PC-3 (cell line): Measurements from ENCODE around the gene TTLL10. TPM values are rescaled to one million over a fixed set of nuclear protein-coding genes. Genes with fewer than 3 reads are reported as not detected.
A peak's percentile ranks its signal among the peaks of the same experiment; 100 is the strongest.
"Not testable (repeated sequence)": the region's sequence is repeated elsewhere in the genome, so short reads cannot be mapped to it uniquely, and the experiment has no call there.

ENCODE experiments used
- ATAC-seq: fragments of 200-7000 bp; cut with Tn5 transposase; 2 replicates; pipeline ENCODE4 v1.9.1; 2020; ENCODE audit warnings: mild to moderate bottlenecking, moderate library complexity
- BruUV-seq: library from RNA; stranded (reverse); fragments of 400-500 nt; replicated peaks from 2 replicates; lab custom pipeline; 2021; lab: Mats Ljungman, UMichigan
- CTCF ChIA-PET: fragments of 300-600 bp; sonication (Branson Sonifier 250); formaldehyde crosslinking; loops from one replicate; lab custom pipeline; 2022; ENCODE audit warnings: antibody characterized with exemption; lab: Charles Lee
- POLR2A ChIA-PET: fragments of 300-600 bp; sonication (Branson Sonifier 250); formaldehyde crosslinking; loops from one replicate; lab custom pipeline; 2022; ENCODE audit warnings: antibody characterized with exemption; ENCODE audit not compliant: unreplicated experiment; lab: Charles Lee
- DNase-seq: peaks from one replicate; pipeline ENCODE4 v3.0.0-alpha.2; 2015
- H2AFZ ChIP-seq: fragments of 300-600 bp; sonication (generic); 2 replicates; pipeline ENCODE4 v1.6.0; 2016; ENCODE audit warnings: antibody characterized with exemption, low read length
- H3F3A ChIP-seq: fragments of 300-600 bp; sonication (generic); one replicate; pipeline ENCODE4 v1.6.0; 2017; ENCODE audit warnings: antibody characterized with exemption, low read length, control low read depth, mild to moderate bottlenecking; ENCODE audit not compliant: unreplicated experiment
- H3K27ac ChIP-seq: fragments of 300-600 bp; sonication (generic); 2 replicates; pipeline ENCODE4 v1.5.1; 2016; ENCODE audit warnings: mild to moderate bottlenecking, low read length
- H3K27me3 ChIP-seq: fragments of 300-600 bp; sonication (generic); 2 replicates; pipeline ENCODE4 v1.6.1; 2016; ENCODE audit warnings: low read length, mixed read lengths
- H3K36me3 ChIP-seq: fragments of 300-600 bp; sonication (generic); 2 replicates; pipeline ENCODE4 v1.6.1; 2016; ENCODE audit warnings: low read depth, mixed run types, low read length, mixed read lengths
- H3K4me1 ChIP-seq: fragments of 300-600 bp; sonication (generic); 2 replicates; pipeline ENCODE4 v1.5.1; 2016; ENCODE audit warnings: low read length; ENCODE audit not compliant: insufficient read depth
- H3K4me2 ChIP-seq: fragments of 300-600 bp; sonication (generic); 2 replicates; pipeline ENCODE4 v1.6.0; 2016; ENCODE audit warnings: low read length
- H3K4me3 ChIP-seq: fragments of 300-600 bp; sonication (generic); 2 replicates; pipeline ENCODE4 v1.5.1; 2016; ENCODE audit warnings: mild to moderate bottlenecking, low read length, mixed read lengths
- H3K79me2 ChIP-seq: fragments of 300-600 bp; sonication (generic); 2 replicates; pipeline ENCODE4 v1.6.1; 2017; ENCODE audit warnings: low read length, mixed read lengths
- H3K9ac ChIP-seq: fragments of 300-600 bp; sonication (generic); 2 replicates; pipeline ENCODE4 v1.6.0; 2016; ENCODE audit warnings: mild to moderate bottlenecking, low read length
- H3K9me2 ChIP-seq: fragments of 300-600 bp; sonication (generic); replicated peaks from 2 replicates; pipeline ENCODE4 v1.6.1; 2016; ENCODE audit warnings: mixed run types, low read length, mixed read lengths
- H3K9me3 ChIP-seq: fragments of 300-600 bp; sonication (generic); 2 replicates; pipeline ENCODE4 v1.6.1; 2016; ENCODE audit warnings: low read length, mixed read lengths
- H4K20me1 ChIP-seq: fragments of 300-600 bp; sonication (generic); 2 replicates; pipeline ENCODE4 v1.6.1; 2016; ENCODE audit warnings: low read length, mixed read lengths
- EZH2 ChIP-seq: fragments of 300-600 bp; sonication (generic); IDR thresholded peaks from one replicate; pipeline ENCODE4 v1.6.1; 2017; ENCODE audit warnings: antibody characterized with exemption, mild to moderate bottlenecking, low read length; ENCODE audit not compliant: unreplicated experiment
- EZH2phosphoT487 ChIP-seq: fragments of 300-600 bp; sonication (generic); IDR thresholded peaks from 2 replicates; pipeline ENCODE4 v1.6.1; 2018; ENCODE audit warnings: mild to moderate bottlenecking, antibody characterized with exemption, low read length, borderline replicate concordance
- intact Hi-C: fragments of 100-400 bp; cut with micrococcal nuclease; formaldehyde crosslinking; loops from 2 replicates; pipeline ENCODE4 v1.9.0; 2023
- total RNA-seq: library from RNA; depleted of rRNA; stranded (reverse); fragments of >200 nt; gene quantifications from 2 replicates; pipeline ENCODE4 v1.2.3, GENCODE V29; 2014
- TF ChIP-seq, protein P1 (sequence below): fragments of 300-600 bp; sonication (generic); conservative IDR thresholded peaks from 2 replicates; pipeline ENCODE4 v1.5.1; 2017; ENCODE audit warnings: antibody characterized with exemption, low read depth, mild to moderate bottlenecking, low read length

The TTLL10 gene
- total RNA-seq, 1 experiment from 2014 or later = 0.36 TPM

DNA sequence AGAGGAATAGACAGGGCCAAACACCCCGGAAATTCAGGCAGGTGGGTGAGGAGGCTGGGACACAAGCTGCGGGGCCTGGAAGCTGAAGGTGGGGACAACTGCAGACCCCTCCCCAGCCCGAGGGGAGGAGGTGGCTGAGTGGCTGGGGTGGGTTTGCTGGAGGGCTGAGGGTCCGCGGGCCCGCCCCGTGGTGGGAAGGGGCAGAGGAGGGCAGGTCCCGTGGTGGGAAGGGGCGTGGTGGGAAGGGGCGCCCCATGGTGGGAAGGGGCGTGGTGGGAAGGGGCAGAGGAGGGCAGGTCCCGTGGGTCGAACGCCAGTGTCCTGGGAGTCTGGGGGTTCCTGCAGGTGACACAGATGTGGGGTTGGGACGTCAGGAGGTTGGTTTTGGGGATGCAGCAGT, 24.3 kb upstream of the TTLL10 start:
- H3K9me3 ChIP-seq = no peaks in the 10 kb centered on the region
- ChIA-PET POLR2A (no interaction called here), CTCF (no interaction called here)
- no peak overlapping the region for H2AFZ ChIP-seq
- H4K20me1 ChIP-seq = no peaks in the 10 kb centered on the region
- ATAC-seq = no peak
- H3K27ac ChIP-seq = no peak overlapping the region
- no peaks in the 10 kb centered on the region for H3K27me3 ChIP-seq
- TF ChIP-seq, protein P1, sequence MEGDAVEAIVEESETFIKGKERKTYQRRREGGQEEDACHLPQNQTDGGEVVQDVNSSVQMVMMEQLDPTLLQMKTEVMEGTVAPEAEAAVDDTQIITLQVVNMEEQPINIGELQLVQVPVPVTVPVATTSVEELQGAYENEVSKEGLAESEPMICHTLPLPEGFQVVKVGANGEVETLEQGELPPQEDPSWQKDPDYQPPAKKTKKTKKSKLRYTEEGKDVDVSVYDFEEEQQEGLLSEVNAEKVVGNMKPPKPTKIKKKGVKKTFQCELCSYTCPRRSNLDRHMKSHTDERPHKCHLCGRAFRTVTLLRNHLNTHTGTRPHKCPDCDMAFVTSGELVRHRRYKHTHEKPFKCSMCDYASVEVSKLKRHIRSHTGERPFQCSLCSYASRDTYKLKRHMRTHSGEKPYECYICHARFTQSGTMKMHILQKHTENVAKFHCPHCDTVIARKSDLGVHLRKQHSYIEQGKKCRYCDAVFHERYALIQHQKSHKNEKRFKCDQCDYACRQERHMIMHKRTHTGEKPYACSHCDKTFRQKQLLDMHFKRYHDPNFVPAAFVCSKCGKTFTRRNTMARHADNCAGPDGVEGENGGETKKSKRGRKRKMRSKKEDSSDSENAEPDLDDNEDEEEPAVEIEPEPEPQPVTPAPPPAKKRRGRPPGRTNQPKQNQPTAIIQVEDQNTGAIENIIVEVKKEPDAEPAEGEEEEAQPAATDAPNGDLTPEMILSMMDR = no peak
- TF ChIP-seq EZH2phosphoT487 (no peak), EZH2 (no peak)
- H3K9me2 ChIP-seq = no peaks in the 10 kb centered on the region
- H3F3A ChIP-seq = no peaks in the 10 kb centered on the region
- H3K9ac ChIP-seq = no peak overlapping the region
- no peaks in the 10 kb centered on the region for H3K36me3 ChIP-seq
- intact Hi-C loops = no loop called here
- no peak overlapping the region for H3K4me2 ChIP-seq
- no TSS peak for BruUV-seq
- no peak overlapping the region for H3K4me3 ChIP-seq
- peaks cover 9% of the 10 kb centered on the region for H3K4me1 ChIP-seq
- no peaks in the 10 kb centered on the region for H3K79me2 ChIP-seq
- no peak for DNase-seq

DNA sequence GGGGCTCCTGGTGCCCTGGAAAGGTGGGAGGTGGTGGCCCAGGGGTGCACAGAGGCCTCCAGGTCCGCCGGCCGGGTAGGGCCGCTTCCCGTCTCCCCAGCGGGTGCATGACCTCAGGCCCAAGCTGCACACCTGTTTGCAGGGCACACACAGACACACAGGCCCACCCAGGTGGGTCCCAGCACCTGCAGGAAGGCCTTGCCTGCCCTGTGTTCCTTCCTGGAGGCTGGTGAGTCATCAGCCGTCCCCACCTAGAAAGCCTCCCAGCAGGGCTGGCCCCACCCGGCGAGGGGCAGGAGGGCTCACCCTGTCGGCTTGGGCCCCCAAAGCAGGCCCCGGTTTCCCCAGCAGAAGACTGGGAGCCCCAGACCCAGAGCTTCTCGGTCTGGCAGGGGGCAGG, 23.6 kb upstream of the TTLL10 start:
- ChIA-PET CTCF (no interaction called here), POLR2A (no interaction called here)
- ATAC-seq (peak; percentile 77), DNase-seq (peak; percentile 51)
- no peaks in the 10 kb centered on the region for H3K9me2 ChIP-seq
- H2AFZ ChIP-seq = no peak overlapping the region
- H3K9me3 ChIP-seq = no peaks in the 10 kb centered on the region
- H4K20me1 ChIP-seq = no peaks in the 10 kb centered on the region
- TF ChIP-seq EZH2phosphoT487 = no peak
- TF ChIP-seq, protein P1 = no peak
- TF ChIP-seq EZH2 = no peak
- no peak overlapping the region for H3K27ac ChIP-seq
- no peaks in the 10 kb centered on the region for H3K36me3 ChIP-seq
- H3K9ac ChIP-seq = no peak overlapping the region
- intact Hi-C loops = no loop called here
- H3K4me1 ChIP-seq = peaks cover 9% of the 10 kb centered on the region
- no peaks in the 10 kb centered on the region for H3F3A ChIP-seq
- BruUV-seq = no TSS peak
- no peak overlapping the region for H3K4me3 ChIP-seq
- no peaks in the 10 kb centered on the region for H3K27me3 ChIP-seq
- H3K79me2 ChIP-seq = no peaks in the 10 kb centered on the region
- H3K4me2 ChIP-seq = peak overlapping the region; percentile 15; the same call in 1 of the 2 replicates

DNA sequence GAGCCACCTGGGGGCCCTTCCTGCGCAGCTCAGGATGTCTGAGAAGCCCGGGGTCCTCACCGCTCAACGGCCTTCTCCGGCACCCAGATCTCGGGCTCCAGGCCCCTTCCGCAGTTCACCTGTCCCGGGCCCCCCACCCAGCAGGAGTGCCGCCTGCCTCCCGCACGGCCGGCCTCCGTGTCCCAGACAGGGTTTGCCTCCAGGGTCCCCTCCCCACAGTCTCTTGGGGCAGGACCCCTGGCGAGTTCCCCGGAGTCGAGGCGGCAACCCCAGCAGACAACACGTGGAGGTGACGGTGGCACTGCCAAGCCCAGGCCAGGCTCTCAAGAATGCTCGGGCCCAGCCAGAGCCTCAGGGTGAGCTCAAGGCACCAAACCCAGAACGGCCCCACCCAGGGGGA, 22.4 kb upstream of the TTLL10 start:
- Histone ChIP-seq H3K9ac (no peak overlapping the region), H3K79me2 (no peaks in the 10 kb centered on the region), H3F3A (no peaks in the 10 kb centered on the region), H3K4me2 (no peak overlapping the region), H3K9me2 (no peaks in the 10 kb centered on the region), H2AFZ (no peak overlapping the region), H3K4me1 (peaks cover 9% of the 10 kb centered on the region), H3K9me3 (no peaks in the 10 kb centered on the region), H3K27ac (no peak overlapping the region), H3K27me3 (no peaks in the 10 kb centered on the region), H3K4me3 (no peak overlapping the region), H3K36me3 (no peaks in the 10 kb centered on the region), H4K20me1 (no peaks in the 10 kb centered on the region)
- TF ChIP-seq, protein P1 = no peak
- TF ChIP-seq EZH2 = no peak
- no peak for TF ChIP-seq EZH2phosphoT487
- POLR2A ChIA-PET = no interaction called here
- no peak for ATAC-seq
- CTCF ChIA-PET = no interaction called here
- BruUV-seq = no TSS peak
- intact Hi-C loops = no loop called here
- DNase-seq = no peak

DNA sequence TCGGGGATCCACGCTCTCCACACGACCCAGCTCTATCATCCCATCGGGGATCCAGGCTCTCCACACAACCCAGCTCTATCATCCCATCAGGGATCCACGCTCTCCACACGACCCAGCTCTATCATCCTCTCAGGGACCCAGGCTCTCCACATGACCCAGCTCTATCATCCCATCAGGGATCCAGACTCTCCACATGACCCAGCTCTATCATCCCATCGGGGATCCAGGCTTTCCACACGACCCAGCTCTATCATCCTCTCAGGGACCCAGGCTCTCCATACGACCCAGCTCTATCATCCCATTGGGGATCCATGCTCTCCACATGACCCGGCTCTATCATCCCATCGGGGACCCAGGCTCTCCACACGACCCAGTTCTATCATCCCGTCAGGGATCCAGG, 21.2 kb upstream of the TTLL10 start:
- H3K4me1 ChIP-seq, H4K20me1 ChIP-seq, H3K9me2 ChIP-seq, intact Hi-C loops, CTCF ChIA-PET, H3K79me2 ChIP-seq, ATAC-seq, H3K4me2 ChIP-seq, H3K27ac ChIP-seq, H3K4me3 ChIP-seq, H2AFZ ChIP-seq, H3K36me3 ChIP-seq, POLR2A ChIA-PET, H3K9ac ChIP-seq, BruUV-seq, H3K27me3 ChIP-seq, H3F3A ChIP-seq, DNase-seq, H3K9me3 ChIP-seq: not testable (repeated sequence)
